GM12878 (cell line): ENCODE measurements around the gene DRAXIN.

Source experiments
- NFYB ChIP-seq: IDR thresholded peaks from 2 replicates; pipeline ENCODE4 v1.6.1; 2011; ENCODE audit warnings: low read depth, mild to moderate bottlenecking, low read length, improper control_type of control experiment, moderate library complexity; ENCODE audit not compliant: insufficient read depth
- NR2C2 ChIP-seq: IDR thresholded peaks from 2 replicates; pipeline ENCODE4 v1.6.1; 2011; ENCODE audit warnings: borderline replicate concordance, low read depth; ENCODE audit not compliant: control insufficient read depth, insufficient read length
- POLR2A ChIP-seq: IDR thresholded peaks from 2 replicates; pipeline ENCODE4 v1.6.1; 2011; ENCODE audit warnings: low read depth, mild to moderate bottlenecking, low read length
- POLR2AphosphoS2 ChIP-seq: IDR thresholded peaks from 2 replicates; pipeline ENCODE4 v1.6.1; 2011; ENCODE audit warnings: low read depth, mild to moderate bottlenecking, low read length, improper control_type of control experiment, moderate library complexity
- REST ChIP-seq: IDR thresholded peaks from 2 replicates; pipeline ENCODE4 v1.6.1; 2012; ENCODE audit warnings: mild to moderate bottlenecking, low read depth, low read length
- SP1 ChIP-seq: IDR thresholded peaks from one replicate; pipeline ENCODE4 v1.6.1; 2011; ENCODE audit warnings: low read depth, low read length
- SUPT20H ChIP-seq: IDR thresholded peaks from 2 replicates; pipeline ENCODE4 v1.6.1; 2011; ENCODE audit warnings: low read depth, mild to moderate bottlenecking, low read length, moderate library complexity, borderline replicate concordance; ENCODE audit not compliant: control insufficient read depth
- ZNF274 ChIP-seq: IDR thresholded peaks from one replicate; pipeline ENCODE4 v1.8.0; 2011; ENCODE audit not compliant: insufficient read length, insufficient read depth

- TF ChIP-seq POLR2AphosphoS2 (no peak), NR2C2 (no peak), SUPT20H (no peak), REST (no peak), POLR2A (no peak), NFYB (no peak), SP1 (no peak), ZNF274 (no peak)
Measured at GRCh38 chr1:11697893-11698210, 6.3 kb downstream of the DRAXIN start.
